K562 (cell line): ENCODE results near the gene ACTRT3. TPM values are rescaled to one million over a fixed set of nuclear protein-coding genes. Genes with fewer than 3 reads are reported as not detected.

Experiments
- BRD9 ChIP-seq: fragments of 450-650 bp; IDR thresholded peaks from 2 replicates; pipeline ENCODE4 v1.6.1; 2018; ENCODE audit warnings: low read depth; ENCODE audit not compliant: partially characterized antibody
- ETV1 ChIP-seq: fragments of 450-650 bp; conservative IDR thresholded peaks from 2 replicates; pipeline ENCODE4 v1.6.1; 2016; ENCODE audit warnings: missing genetic modification characterization, control low read depth, low read depth, missing compliant biosample characterization
- KLF1 ChIP-seq: fragments of 450-650 bp; IDR thresholded peaks from 2 replicates; pipeline ENCODE4 v1.6.1; 2016; ENCODE audit warnings: missing genetic modification characterization, missing compliant biosample characterization
- MEF2A ChIP-seq: IDR thresholded peaks from 2 replicates; pipeline ENCODE4 v1.6.1; 2011; ENCODE audit warnings: low read depth, mild to moderate bottlenecking, low read length, moderate library complexity; ENCODE audit not compliant: control insufficient read depth
- NFE2L1 ChIP-seq: fragments of 450-650 bp; IDR thresholded peaks from 2 replicates; pipeline ENCODE4 v1.6.1; 2016; ENCODE audit warnings: missing genetic modification characterization, low read depth, mild to moderate bottlenecking, missing compliant biosample characterization, moderate library complexity, borderline replicate concordance
- POU5F1 ChIP-seq: fragments of 150-350 bp; IDR thresholded peaks from 2 replicates; pipeline ENCODE4 v1.6.1; 2014; ENCODE audit warnings: borderline replicate concordance, low read length, low read depth, mild to moderate bottlenecking; ENCODE audit not compliant: partially characterized antibody
- ZBTB1 ChIP-seq: sonication (generic); formaldehyde crosslinking; IDR thresholded peaks from 2 replicates; pipeline ENCODE4 v1.8.1; 2023; ENCODE audit warnings: missing genetic modification reagents, low read depth, mild to moderate bottlenecking, borderline replicate concordance
- polyA plus RNA-seq, 8 experiments: library from polyadenylated mRNA; depleted of rRNA in 4 of 8; stranded (reverse) in 5 of 8; unstranded in 3 of 8; fragments of >200 nt; fragmentation: Nextera tagmentation in 2 of 8; fragmentation: Illumina TruSeq in 1 of 8; extraction: Ambion mirVana in 2 of 8; extraction: Trizol in 1 of 8; gene quantifications; 2 replicates each; pipeline versions ENCODE4 v1.2.1 to v1.2.3, GENCODE V29; 2011 to 2014; ENCODE audit warnings: inconsistent platforms in 1 of 8, missing spikeins in 1 of 8
- total RNA-seq, 7 experiments: library from RNA; depleted of rRNA in 6 of 7; stranded (reverse); fragments of >200 nt in 6 of 7; fragmentation: Illumina TruSeq in 2 of 7; extraction: Trizol in 2 of 7; gene quantifications; 2 replicates each; pipeline versions ENCODE4 v1.2.1 to v1.2.3, GENCODE V29; 2011 to 2021; ENCODE audit warnings: low replicate concordance in 1 of 7
- TF ChIP-seq, protein P1 (sequence below): sonication (generic); formaldehyde crosslinking; IDR thresholded peaks from 2 replicates; pipeline ENCODE4 v1.8.1; 2023; ENCODE audit warnings: mild to moderate bottlenecking, missing genetic modification reagents
- TF ChIP-seq, protein P2 (sequence below): conservative IDR thresholded peaks from 2 replicates; pipeline ENCODE4 v1.6.1; 2011; ENCODE audit warnings: low read depth, mild to moderate bottlenecking, low read length; ENCODE audit not compliant: control insufficient read depth
- TF ChIP-seq, protein P3 (sequence below): fragments of 450-650 bp; IDR thresholded peaks from 2 replicates; pipeline ENCODE4 v1.6.1; 2016; ENCODE audit warnings: mild to moderate bottlenecking, moderate library complexity

The ACTRT3 gene
- total and polyA plus RNA-seq, 9 of the 15 experiments (the other 6 are each of a cell fraction or from before 2014, with no cell fraction given): 0.06 to 0.11 (median 0.07) TPM; not detected in 5

DNA sequence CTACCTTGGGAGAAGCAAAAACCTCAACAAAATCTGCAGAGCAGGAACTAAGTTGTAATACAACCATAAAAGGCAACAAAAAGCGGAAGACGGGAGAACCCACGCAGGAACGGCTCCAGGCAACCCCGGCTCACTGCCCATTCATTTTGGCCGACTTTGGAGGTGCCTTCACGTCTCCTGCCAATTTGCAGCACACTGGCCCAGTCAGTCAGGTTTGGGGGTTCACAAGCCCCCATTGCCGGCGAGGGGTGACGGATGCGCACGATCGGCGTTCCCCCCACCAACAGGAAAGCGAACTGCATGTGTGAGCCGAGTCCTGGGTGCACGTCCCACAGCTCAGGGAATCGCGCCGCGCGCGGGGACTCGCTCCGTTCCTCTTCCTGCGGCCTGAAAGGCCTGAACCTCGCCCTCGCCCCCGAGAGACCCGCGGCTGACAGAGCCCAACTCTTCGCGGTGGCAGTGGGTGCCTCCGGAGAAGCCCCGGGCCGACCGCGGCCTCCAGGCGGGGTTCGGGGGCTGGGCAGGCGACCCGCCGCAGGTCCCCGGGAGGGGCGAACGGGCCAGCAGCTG lies 5.0 kb downstream of the ACTRT3 start (continued):
- TF ChIP-seq, protein P1, sequence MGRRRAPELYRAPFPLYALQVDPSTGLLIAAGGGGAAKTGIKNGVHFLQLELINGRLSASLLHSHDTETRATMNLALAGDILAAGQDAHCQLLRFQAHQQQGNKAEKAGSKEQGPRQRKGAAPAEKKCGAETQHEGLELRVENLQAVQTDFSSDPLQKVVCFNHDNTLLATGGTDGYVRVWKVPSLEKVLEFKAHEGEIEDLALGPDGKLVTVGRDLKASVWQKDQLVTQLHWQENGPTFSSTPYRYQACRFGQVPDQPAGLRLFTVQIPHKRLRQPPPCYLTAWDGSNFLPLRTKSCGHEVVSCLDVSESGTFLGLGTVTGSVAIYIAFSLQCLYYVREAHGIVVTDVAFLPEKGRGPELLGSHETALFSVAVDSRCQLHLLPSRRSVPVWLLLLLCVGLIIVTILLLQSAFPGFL (CRISPR knock-in tag): peak; percentile 57; the same call in 1 of the 2 replicates
- no peak for TF ChIP-seq KLF1 (tag)
- TF ChIP-seq, protein P2, sequence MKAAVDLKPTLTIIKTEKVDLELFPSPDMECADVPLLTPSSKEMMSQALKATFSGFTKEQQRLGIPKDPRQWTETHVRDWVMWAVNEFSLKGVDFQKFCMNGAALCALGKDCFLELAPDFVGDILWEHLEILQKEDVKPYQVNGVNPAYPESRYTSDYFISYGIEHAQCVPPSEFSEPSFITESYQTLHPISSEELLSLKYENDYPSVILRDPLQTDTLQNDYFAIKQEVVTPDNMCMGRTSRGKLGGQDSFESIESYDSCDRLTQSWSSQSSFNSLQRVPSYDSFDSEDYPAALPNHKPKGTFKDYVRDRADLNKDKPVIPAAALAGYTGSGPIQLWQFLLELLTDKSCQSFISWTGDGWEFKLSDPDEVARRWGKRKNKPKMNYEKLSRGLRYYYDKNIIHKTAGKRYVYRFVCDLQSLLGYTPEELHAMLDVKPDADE: no peak
- no peak for TF ChIP-seq POU5F1
- no peak for TF ChIP-seq MEF2A
- no peak for TF ChIP-seq NFE2L1 (tag)
- TF ChIP-seq, protein P3, sequence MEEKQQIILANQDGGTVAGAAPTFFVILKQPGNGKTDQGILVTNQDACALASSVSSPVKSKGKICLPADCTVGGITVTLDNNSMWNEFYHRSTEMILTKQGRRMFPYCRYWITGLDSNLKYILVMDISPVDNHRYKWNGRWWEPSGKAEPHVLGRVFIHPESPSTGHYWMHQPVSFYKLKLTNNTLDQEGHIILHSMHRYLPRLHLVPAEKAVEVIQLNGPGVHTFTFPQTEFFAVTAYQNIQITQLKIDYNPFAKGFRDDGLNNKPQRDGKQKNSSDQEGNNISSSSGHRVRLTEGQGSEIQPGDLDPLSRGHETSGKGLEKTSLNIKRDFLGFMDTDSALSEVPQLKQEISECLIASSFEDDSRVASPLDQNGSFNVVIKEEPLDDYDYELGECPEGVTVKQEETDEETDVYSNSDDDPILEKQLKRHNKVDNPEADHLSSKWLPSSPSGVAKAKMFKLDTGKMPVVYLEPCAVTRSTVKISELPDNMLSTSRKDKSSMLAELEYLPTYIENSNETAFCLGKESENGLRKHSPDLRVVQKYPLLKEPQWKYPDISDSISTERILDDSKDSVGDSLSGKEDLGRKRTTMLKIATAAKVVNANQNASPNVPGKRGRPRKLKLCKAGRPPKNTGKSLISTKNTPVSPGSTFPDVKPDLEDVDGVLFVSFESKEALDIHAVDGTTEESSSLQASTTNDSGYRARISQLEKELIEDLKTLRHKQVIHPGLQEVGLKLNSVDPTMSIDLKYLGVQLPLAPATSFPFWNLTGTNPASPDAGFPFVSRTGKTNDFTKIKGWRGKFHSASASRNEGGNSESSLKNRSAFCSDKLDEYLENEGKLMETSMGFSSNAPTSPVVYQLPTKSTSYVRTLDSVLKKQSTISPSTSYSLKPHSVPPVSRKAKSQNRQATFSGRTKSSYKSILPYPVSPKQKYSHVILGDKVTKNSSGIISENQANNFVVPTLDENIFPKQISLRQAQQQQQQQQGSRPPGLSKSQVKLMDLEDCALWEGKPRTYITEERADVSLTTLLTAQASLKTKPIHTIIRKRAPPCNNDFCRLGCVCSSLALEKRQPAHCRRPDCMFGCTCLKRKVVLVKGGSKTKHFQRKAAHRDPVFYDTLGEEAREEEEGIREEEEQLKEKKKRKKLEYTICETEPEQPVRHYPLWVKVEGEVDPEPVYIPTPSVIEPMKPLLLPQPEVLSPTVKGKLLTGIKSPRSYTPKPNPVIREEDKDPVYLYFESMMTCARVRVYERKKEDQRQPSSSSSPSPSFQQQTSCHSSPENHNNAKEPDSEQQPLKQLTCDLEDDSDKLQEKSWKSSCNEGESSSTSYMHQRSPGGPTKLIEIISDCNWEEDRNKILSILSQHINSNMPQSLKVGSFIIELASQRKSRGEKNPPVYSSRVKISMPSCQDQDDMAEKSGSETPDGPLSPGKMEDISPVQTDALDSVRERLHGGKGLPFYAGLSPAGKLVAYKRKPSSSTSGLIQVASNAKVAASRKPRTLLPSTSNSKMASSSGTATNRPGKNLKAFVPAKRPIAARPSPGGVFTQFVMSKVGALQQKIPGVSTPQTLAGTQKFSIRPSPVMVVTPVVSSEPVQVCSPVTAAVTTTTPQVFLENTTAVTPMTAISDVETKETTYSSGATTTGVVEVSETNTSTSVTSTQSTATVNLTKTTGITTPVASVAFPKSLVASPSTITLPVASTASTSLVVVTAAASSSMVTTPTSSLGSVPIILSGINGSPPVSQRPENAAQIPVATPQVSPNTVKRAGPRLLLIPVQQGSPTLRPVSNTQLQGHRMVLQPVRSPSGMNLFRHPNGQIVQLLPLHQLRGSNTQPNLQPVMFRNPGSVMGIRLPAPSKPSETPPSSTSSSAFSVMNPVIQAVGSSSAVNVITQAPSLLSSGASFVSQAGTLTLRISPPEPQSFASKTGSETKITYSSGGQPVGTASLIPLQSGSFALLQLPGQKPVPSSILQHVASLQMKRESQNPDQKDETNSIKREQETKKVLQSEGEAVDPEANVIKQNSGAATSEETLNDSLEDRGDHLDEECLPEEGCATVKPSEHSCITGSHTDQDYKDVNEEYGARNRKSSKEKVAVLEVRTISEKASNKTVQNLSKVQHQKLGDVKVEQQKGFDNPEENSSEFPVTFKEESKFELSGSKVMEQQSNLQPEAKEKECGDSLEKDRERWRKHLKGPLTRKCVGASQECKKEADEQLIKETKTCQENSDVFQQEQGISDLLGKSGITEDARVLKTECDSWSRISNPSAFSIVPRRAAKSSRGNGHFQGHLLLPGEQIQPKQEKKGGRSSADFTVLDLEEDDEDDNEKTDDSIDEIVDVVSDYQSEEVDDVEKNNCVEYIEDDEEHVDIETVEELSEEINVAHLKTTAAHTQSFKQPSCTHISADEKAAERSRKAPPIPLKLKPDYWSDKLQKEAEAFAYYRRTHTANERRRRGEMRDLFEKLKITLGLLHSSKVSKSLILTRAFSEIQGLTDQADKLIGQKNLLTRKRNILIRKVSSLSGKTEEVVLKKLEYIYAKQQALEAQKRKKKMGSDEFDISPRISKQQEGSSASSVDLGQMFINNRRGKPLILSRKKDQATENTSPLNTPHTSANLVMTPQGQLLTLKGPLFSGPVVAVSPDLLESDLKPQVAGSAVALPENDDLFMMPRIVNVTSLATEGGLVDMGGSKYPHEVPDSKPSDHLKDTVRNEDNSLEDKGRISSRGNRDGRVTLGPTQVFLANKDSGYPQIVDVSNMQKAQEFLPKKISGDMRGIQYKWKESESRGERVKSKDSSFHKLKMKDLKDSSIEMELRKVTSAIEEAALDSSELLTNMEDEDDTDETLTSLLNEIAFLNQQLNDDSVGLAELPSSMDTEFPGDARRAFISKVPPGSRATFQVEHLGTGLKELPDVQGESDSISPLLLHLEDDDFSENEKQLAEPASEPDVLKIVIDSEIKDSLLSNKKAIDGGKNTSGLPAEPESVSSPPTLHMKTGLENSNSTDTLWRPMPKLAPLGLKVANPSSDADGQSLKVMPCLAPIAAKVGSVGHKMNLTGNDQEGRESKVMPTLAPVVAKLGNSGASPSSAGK: 0 out of 2 replicates have a peak, but pooled peaks have one; percentile 31
- TF ChIP-seq ETV1 (tag): peak; percentile 45; the same call in 1 of the 2 replicates
- no peak for TF ChIP-seq BRD9
- TF ChIP-seq ZBTB1: peak; percentile 75
